Uterus (tissue), 2 donors: ENCODE results near the gene PTPRD.

Source experiments
- POLR2A ChIP-seq, 2 donors: fragments of 450-650 bp; IDR thresholded peaks; one replicate each; pipeline ENCODE4 v1.6.1; 2016; ENCODE audit warnings: antibody characterized with exemption in 2 of 2, mild to moderate bottlenecking in 1 of 2, moderate library complexity in 1 of 2
- TF ChIP-seq, protein P1 (sequence below), 4 experiments: fragments of 200-600 bp in 2 of 4; fragments of 450-650 bp in 2 of 4; sonication (generic) in 2 of 4; IDR thresholded peaks; one replicate each; pipeline ENCODE4 v1.5.1; 2016 to 2019; ENCODE audit warnings: antibody characterized with exemption in 4 of 4, mild to moderate bottlenecking in 2 of 4, moderate library complexity in 1 of 4

DNA sequence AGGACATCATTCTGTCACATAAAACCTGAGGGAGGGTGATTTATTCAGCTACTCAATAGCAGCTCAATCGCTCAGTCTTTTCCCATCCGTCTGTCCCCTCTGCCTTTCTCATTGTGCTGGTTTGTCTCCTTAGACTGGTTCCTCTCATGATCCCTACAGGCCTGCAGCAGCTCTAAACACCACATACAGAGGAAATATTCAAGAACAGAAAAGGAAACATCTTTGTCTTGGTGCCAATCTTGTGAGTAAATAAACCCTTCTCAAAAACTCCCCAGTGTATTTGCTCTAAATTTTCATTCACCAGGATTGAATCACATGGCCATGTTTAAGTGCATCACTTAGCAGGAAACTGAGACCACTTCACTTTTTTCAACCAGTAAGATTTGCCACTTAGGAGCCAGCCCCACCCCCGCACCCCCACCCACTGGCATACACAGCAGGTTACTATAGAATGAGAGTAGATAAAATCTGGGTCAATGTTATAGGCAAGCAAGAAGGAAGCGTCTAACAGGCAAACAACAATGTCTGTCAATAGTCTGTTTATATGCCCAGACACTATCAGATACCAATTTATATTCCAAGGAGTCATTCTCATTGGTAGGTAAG is 1917.7 kb downstream of the PTPRD start:
- TF ChIP-seq, protein P1, sequence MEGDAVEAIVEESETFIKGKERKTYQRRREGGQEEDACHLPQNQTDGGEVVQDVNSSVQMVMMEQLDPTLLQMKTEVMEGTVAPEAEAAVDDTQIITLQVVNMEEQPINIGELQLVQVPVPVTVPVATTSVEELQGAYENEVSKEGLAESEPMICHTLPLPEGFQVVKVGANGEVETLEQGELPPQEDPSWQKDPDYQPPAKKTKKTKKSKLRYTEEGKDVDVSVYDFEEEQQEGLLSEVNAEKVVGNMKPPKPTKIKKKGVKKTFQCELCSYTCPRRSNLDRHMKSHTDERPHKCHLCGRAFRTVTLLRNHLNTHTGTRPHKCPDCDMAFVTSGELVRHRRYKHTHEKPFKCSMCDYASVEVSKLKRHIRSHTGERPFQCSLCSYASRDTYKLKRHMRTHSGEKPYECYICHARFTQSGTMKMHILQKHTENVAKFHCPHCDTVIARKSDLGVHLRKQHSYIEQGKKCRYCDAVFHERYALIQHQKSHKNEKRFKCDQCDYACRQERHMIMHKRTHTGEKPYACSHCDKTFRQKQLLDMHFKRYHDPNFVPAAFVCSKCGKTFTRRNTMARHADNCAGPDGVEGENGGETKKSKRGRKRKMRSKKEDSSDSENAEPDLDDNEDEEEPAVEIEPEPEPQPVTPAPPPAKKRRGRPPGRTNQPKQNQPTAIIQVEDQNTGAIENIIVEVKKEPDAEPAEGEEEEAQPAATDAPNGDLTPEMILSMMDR (IDR thresholded peaks at IDR 0.05), result no peak
- TF ChIP-seq POLR2A (IDR thresholded peaks at IDR 0.05), result no peak
